LHCN-M2 (cell line): ENCODE results near the gene GUCD1. TPM values are rescaled to one million over a fixed set of nuclear protein-coding genes. Genes with fewer than 3 reads are reported as not detected.

Experiments
- DNase-seq: peaks from one replicate; pipeline ENCODE4 v3.0.0-alpha.2; 2012; ENCODE audit warnings: low read depth
- total RNA-seq: library from RNA; depleted of rRNA; stranded (reverse); fragments of >200 nt; gene quantifications from 2 replicates; pipeline ENCODE4 v1.2.3, GENCODE V29; 2014

Gene GUCD1
- total RNA-seq, 1 experiment from 2014 or later: 163 TPM

DNA sequence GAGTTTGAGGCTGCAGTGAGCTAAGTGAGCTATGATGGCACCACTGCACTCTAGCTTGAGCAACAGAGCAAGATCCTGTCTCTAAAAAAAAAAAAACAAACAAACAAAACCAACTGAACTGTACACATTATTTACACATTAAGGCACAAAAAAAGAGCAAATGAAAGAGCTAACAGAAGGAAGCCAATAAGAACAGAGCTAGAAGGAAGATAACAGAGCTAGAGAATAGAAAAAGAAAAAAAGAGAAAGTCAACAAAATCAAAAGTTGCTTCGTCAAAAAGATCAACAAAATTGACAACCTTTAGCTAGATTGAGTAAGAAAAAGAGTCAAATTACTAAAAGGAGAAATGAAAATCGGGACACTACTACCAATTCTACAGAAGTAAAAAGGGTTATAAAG lies 25.0 kb downstream of the GUCD1 start:
- DNase-seq: no peak

DNA sequence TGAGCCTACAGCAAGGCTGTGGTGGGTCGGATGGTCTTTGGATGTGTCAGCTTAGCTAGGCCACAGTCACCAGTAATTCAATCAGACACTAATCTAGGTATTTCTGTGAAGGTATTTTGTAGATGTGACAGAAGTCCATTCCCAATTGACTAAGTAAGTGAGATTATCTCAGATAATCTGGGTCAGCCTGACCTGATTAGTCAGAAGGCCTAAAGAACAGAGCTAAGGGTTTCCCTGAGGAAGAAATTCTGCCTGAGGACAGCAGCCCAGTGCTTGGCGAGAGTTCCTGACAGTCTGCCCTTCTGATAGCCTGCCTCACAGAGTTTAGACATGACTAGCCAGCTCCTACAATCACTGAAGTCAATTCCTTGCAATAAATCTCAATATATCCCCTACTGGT lies 28.7 kb downstream of the GUCD1 start:
- no peak for DNase-seq

DNA sequence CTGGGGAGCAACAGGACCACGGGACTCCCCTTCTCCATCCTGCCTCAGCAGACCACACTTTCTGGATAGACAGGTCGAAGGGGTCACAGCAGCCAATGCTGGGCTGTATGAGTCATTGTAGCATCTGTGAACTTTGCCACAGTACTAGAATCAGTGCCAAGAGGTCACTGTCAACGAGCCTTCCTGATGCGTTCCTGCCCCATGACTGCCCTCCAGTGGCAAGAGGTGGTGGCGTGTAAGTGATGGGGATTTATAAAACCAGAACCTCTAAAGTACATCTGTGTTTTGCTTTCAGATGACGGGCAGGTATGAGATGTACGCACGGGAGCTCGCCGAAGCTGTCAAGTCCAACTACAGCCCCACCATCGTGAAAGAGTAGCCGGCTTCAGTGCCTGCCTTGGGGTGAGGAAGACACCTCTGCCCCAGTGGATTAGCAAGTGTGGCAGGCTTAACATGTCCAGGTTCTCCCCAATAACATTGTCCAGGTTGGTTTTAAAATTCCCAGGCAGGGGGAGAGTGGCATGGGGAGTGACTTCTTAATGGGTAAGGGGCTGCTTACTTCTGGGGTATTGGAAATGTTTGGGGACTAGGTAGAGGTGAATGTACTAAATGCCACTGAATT lies 29.4 kb downstream of the GUCD1 start:
- peak; percentile 83 for DNase-seq

DNA sequence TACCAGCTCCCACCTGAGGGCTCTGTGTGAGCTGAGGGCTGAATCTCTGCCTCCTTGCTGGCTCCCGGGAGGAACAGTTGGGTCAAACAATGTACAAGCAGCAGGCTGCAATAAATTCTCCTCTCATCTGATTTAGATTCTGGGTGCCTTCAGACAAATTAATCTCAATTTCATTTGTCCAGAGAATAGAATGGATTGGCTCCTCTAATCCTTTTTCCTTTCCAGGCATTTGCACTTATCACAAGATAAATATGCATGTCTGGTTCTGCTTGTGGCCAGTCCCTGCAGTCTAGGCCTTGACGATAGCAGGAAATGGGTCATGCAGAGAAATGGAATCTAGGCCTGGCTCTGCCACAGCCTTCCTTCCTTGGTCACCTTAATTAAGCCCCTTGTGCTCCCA lies 31.1 kb downstream of the GUCD1 start:
- no peak for DNase-seq

DNA sequence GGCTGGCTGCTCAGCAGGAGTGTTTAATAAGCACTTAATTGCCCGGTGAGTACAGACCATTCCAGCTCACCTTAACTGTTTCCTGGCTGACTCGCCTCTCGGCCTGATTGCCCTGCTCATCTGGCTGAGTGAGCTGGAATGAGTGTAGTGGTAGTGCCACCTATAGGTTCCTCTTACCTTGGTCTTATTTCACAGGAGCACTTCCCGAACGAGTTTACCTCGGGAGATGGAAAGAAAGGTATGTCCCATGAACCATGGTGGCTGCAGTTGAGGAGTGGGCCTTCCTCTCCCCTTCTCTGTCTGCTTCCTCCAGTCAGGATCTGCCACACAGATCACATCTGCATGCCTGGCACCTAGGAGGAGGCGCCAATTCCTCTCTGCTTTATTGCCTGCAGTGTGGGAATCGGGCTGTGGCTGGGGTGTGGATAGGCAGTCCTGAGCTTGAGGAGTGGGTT lies 33.1 kb downstream of the GUCD1 start:
- peak; percentile 40 for DNase-seq

DNA sequence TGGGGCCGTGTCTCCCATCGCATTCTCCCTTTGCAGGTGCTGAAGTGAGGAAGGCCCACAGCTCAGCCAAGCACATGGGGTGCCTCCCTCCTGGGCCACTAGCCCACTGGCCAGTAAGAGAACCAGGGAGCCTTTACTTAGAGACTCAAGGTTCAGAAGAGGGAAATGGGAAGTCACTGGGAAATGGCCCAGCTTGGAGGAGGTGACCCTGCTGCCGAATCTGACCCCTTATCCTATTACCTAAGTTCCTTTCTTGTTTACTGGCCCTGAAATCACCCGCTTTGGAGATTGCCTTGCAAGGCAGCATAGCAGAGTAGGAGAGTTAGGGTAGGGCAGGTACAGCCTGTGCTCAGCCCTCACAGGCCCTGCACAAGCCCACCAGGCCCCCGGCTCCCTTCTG lies 35.4 kb downstream of the GUCD1 start:
- DNase-seq: no peak

DNA sequence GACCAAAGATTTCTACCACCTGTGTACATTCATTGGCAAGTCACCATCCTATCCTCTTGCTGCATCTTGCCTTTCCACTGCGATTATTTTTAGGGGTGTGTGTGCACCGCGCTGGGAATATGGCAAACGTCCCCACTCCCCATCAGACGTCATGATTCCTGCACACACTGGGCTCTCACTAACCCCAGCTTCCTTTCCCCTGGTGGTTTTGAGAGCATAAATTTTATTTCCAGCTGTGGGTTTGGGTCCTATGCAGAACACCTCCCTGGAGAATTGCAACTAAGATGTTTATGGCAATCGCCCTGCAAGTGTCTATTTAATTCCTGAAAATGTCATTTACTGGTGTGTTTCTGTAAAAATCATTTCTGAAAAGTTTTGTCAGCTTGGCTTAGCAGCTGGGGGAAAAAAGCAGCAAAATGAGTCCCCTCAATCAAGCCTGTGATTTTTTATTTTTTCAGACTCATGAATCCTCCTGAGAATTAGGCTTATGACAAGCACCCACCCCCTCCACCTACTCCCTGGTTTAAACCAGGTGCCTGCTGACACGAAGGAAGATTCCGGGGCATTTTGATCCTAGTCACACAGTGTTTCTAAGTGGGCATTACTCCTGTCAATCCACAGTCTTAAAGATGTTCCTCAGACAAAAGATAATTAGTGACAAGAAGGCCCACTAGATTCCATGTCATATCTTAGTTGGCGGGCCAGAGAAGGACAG lies 36.0 kb downstream of the GUCD1 start:
- no peak for DNase-seq

DNA sequence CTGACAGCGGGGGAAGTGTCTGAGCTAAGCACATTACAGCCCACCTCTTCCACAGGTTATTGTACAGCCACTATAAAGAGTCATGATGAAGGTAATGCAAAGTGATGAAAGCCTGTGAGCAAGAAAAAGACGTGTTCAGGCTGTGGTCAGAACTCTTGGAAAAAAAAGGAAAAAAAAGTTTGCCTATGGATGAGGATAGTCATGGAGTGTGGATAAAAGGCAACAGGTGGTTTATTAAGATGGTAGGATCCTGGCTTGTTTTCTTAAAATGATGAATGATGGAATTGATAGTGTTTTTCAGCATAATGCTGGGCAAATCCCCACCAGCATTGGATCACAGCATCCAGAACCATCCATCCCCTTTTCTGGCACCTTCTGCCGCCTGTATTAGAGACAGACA lies 36.7 kb downstream of the GUCD1 start:
- DNase-seq: no peak

DNA sequence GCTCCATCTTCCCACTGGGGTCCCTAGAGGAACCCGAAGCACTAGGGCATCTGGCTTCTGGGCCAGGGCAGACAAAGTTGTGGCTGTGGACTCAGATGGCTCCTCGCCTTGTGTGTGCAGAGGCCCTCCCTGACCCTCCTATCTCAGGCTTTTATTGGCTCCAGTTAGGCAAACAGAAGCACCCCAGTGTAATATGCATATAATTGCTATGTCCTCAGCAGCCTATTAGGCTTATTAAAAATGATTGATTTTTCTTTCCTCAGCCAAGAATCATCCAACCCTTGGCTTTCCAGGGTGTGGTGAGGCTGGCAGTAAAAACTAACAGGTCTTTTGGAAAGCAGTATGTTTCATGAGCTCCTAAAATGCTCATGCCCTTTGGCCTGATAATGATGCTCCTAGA lies 37.5 kb downstream of the GUCD1 start:
- no peak for DNase-seq

DNA sequence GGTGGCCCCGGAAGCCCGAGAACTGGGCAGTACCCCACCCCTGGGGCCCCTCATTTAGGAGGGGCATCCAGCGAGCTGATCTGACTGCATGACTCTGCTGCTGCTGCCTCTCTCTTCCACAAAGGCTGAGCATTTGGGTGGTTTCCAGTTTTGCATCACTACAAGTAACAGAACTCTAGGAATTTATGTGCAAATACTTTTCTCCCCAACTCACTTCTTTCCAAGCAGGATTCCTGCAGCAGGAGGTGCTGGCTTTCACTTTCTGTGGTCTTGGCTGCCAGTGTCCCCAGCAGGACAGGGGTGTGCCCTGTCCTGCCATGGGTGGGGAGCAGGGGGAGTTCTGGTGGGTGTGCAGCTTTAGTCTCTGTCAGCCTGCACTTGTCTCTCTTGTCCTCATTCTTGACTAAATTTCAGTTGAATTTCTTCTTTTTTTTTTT lies 38.6 kb downstream of the GUCD1 start:
- DNase-seq: peak; percentile 46

DNA sequence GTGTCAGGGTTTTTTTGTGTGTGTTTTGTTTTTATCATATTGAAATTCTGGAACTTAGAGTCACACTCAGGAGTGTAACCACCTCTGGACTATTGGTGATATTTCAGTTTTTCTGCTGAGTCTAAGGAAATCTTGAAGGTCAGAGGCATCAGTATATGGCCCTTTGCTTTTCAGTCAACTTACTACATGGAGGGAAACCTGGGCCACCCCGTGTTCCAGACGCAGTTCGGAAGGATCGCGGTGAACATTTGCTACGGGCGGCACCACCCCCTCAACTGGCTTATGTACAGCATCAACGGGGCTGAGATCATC lies 40.0 kb downstream of the GUCD1 start:
- DNase-seq: no peak

DNA sequence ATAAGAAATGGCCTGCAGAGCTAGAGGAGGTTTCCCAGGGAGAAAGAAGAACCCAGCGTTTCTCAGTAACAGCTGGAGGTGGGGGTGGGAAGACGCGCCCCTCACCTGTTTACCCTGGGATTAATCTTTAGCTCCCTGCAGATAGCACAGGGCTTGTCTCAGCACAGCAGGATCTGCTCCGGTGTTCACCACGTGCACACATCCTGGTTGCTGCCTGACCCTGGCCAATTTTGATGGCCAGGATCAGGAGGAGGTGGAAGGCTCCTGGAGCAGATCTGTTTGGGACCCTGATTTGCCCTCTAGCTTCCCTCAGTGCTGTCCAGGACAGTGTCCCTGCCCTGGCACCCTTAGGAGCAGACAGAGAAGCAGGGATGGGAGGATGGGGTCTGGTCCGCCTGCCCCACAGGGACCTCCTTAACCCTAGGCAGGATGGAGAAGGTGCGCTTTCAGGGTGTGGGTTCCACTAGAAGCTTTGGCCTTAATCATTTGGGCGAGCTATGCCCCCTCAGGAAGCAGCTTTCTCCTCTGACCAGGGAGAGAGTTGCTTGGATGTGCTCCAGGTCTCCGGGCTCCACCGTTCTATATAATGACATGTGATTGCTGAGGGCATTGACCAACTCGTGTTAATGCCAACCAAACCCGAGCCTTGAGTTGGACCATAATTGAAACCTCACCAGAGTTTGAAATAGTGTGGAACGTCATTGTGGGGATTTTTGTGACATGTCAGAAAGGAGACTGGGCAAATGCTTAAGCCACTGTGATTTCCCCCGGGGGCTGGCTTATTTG lies 40.5 kb downstream of the GUCD1 start:
- DNase-seq: no peak

DNA sequence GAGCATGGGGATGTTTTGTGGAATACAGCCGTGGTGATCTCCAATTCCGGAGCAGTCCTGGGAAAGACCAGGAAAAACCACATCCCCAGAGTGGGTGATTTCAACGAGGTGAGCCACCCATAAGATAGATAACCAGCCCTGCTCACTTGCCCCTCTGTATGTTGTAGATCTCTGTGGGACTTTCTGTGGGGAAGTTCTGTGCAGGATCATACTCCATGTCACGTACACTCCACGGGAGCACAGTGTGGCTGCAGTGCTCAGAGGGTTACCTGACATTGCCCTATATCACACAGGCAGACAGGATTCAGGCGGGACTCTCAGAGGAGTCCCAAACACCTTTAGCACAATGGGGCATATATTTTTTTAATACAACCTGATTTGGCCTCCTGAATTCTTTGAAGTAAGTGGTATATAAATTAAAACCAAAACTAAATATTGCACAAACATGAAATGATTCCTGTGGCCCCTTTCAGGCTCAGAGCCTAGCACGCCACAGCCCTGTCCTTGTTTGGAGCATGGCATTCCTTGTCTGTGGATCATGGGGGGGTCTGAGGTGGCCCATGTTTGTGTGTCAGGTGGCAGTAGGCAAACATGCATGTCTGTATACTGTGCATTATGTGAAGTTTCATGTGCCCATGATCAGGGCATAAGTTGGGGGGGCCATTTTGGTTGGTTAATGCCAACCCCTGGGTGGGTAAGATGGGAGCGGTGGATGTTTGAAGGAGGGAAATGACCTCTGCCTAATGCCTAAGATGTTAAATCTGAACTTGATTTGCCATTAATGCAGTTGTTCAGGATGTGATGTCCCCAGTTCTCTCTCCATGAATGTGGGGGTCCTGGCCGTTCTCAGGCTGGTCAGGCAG lies 41.3 kb downstream of the GUCD1 start:
- no peak for DNase-seq

DNA sequence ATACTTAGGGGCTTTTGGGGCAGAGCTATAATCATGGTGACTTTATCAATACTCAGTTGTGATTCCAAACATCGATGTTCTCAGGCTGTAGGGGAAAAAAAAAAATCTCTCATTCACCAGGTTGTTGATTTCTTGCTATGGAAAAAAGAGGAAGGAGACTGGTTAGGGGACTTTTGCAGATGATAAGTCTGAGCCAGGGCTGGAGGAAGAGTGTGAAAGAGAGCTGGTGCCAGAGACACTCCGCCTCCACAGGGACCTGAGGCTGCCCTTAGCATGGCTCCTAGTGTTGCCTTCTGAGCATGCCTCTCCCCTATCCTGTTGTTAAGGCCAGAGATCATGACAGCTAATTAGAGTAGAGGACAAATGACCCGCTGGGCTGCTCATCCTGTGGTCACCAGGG lies 42.9 kb downstream of the GUCD1 start:
- DNase-seq: no peak

DNA sequence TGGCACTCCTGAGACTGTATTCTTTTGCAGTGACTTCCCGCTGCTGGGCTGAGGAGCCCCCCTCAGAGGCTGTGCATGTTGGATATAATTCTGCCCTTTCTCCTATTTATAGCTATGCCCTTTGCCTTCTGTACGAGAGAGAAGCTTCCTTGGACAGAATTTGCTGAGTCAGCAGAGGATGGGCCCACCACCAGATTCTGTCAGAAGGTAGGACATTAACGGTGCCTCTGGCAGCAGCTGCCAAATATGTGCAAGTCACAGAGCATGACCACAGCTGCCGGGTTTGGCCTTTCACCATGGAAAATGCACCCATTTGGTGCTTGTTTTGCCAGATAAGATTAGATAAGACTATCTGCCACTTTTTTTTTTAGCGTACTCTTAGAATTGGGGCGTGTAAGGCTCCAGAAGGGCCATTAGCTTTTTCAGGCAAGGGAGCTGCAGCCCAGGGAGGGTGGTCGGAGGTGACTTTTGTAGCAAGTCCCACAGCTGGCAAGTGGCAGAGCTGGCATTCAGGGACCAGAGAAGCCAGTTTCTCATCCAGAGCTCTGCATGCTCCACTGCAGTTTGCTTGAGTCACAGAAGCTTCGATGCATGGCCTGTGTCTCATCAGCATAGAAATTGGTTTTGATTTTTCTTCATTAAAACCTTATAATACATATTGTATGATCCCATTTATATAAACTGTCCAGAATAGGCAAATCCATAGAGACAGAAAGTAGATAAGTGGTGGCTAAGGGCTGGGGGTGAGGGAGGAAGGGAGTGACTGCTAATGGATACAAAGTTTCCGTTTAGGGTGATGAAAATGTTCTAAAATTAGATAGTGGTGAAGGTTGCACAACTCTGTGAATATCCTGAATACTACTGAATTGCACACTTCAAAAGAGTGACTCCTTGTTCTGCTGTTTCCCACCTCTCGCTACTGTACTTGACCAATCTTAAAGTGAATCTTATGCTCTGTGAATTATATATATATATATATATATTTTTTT lies 44.0 kb downstream of the GUCD1 start:
- DNase-seq: peak; percentile 53

DNA sequence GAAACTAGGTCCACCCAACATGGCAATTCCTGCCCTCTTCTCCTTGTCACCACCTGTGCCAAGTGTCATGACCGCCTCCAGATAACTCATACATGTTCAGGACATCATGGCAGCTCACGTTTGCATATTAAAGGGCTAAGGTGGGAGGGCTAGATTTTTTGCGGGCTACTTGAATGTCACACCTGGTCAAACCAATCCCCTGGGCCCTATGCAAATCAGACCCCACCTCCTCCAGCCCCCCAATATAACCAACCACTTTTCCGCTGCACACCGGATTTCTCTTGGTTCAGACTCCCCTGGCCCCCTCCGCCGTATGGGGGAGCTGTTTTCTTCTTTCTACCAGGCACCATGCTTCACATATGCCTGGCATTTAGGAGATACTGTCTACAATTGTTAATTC lies 47.2 kb downstream of the GUCD1 start:
- DNase-seq: no peak

DNA sequence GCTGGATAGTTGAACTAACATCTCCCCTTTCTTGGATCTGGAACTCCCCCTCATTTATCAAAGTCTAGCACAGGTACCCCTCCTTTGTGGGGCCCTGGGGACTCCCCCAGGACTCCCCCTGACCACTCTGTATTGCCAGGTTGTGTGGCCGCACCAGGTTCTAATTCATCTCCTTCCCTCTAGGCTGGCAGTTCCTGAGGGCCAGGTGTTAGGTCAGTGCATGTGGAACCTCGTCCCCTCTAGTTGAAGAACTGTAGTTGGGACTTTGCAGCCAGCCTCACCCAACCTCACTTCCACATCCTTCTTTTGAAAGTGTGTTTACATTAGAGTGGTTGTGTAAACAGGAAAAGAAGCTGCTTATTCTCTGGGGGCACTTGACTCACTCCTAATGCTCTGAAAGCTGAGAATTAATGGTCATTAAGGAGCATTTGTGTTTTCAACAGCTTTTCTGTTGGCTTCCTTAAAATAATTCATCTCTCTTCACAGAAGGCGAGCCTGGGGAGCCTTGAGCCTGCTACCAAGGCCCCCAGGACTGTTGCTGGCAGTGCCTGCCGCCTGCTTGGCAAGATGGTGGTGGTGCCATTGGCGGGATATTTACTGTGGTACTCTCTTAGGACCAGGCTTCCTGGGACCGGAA lies 48.0 kb downstream of the GUCD1 start:
- peak; percentile 66 for DNase-seq

DNA sequence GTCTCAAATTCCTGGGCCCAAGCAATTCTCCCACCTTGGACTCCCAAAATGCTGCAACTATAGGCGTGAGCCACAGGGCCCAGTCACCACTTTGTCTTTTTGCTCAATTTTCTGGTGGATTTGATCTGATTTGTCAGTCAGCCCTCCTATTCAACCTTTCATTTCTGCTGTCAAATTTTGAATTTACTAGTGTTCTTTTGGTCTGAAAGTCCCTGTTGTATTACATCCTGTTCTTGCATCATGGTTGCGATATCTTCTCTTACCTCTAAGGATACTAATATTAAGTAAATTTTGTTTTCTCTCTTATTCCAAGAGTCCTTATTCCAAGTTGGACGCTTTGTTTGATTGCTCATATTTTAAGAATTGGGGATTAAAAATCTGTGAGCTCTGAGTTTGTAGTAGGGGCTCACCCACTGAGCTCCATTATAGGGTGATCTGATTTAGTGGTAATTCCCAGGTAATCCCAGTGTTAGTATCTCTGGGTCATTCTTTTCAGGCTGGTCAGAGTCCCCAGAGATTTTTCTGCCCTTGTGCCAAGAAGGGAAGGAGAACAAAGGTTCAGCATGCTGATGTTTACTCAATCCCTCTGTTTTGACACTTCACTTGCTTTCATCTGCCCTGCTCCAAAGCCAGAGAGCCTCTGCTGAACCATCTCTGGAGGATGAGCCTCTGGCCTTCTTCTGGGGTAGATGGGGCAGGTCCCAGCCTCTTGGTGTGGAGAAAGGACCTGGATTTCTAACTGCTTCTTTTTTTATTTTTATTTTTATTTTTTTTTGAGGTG lies 49.8 kb downstream of the GUCD1 start:
- DNase-seq: peak; percentile 31

DNA sequence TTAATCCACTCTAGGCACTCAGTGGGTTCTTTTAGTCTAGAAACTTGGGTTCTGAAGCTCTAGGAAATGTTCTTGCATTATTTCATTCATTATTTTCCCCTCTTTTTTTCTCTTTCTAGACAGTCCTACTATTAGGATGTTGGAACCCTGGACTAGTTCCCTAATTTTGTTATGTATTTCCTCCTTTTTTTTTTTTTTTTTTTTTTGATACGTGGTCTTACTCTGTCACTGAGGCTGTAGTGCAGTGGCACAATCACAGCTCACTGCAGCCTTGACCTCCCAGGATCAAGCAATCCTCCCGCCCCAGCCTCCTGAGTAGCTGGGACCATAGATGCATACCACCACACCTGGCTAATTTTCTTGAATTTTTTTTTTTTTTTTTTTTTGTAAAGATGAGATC lies 50.4 kb downstream of the GUCD1 start:
- DNase-seq: no peak
